HG03442 (cell line): ENCODE data around the gene SDK1.
"Not testable (repeated sequence)": the region's sequence is repeated elsewhere in the genome, so short reads cannot be mapped to it uniquely, and the experiment has no call there.

Source experiments
- ATAC-seq: cut with Tn5 transposase; IDR thresholded peaks from one replicate; pipeline ENCODE4 v1.9.1; 2021; ENCODE audit warnings: mild to moderate bottlenecking, moderate library complexity; ENCODE audit not compliant: unreplicated experiment

The SDK1 gene

GRCh38 chr7:4203626-4204512 lies 902.8 kb downstream of the SDK1 start:
- ATAC-seq: no peak

GRCh38 chr7:4204513-4205165 lies 903.6 kb downstream of the SDK1 start:
- ATAC-seq: no peak

- ATAC-seq: no peak
These were observed 904.8 kb downstream of the SDK1 start for GRCh38 chr7:4205828-4206227.

- ATAC-seq: no peak
These were observed 906.0 kb downstream of the SDK1 start for GRCh38 chr7:4207011-4207410.

GRCh38 chr7:4208086-4208485 lies 907.0 kb downstream of the SDK1 start:
- no peak for ATAC-seq

GRCh38 chr7:4208586-4208985 lies 907.5 kb downstream of the SDK1 start:
- ATAC-seq: no peak

GRCh38 chr7:4209126-4209525 lies 908.1 kb downstream of the SDK1 start:
- ATAC-seq: no peak

GRCh38 chr7:4209966-4210365 lies 908.9 kb downstream of the SDK1 start:
- ATAC-seq: no peak

- ATAC-seq: no peak
These were observed 909.8 kb downstream of the SDK1 start for GRCh38 chr7:4210821-4211220.

GRCh38 chr7:4211261-4211660 lies 910.2 kb downstream of the SDK1 start:
- ATAC-seq: no peak

- no peak for ATAC-seq
These were observed 911.3 kb downstream of the SDK1 start for GRCh38 chr7:4212376-4212775.

GRCh38 chr7:4214291-4215155 lies 913.5 kb downstream of the SDK1 start:
- no peak for ATAC-seq

- no peak for ATAC-seq
These were observed 914.2 kb downstream of the SDK1 start for GRCh38 chr7:4215176-4215720.

GRCh38 chr7:4216016-4216415 lies 915.0 kb downstream of the SDK1 start:
- no peak for ATAC-seq

- not testable (repeated sequence) for ATAC-seq
These were observed 916.1 kb downstream of the SDK1 start for GRCh38 chr7:4217126-4217660.

- ATAC-seq: no peak
These were observed 917.4 kb downstream of the SDK1 start for GRCh38 chr7:4218481-4218880.

- ATAC-seq: no peak
These were observed 919.0 kb downstream of the SDK1 start for GRCh38 chr7:4220011-4220410.

GRCh38 chr7:4221043-4221442 lies 920.0 kb downstream of the SDK1 start:
- ATAC-seq: no peak

GRCh38 chr7:4222676-4223075 lies 921.6 kb downstream of the SDK1 start:
- ATAC-seq: no peak

GRCh38 chr7:4225361-4225771 lies 924.3 kb downstream of the SDK1 start:
- no peak for ATAC-seq
